ENCODE results near the gene PLXNA2.

- no peak for TF ChIP-seq ISL1 (CRISPR knock-in tag; IDR thresholded peaks at IDR 0.05)
- TF ChIP-seq, protein P1, sequence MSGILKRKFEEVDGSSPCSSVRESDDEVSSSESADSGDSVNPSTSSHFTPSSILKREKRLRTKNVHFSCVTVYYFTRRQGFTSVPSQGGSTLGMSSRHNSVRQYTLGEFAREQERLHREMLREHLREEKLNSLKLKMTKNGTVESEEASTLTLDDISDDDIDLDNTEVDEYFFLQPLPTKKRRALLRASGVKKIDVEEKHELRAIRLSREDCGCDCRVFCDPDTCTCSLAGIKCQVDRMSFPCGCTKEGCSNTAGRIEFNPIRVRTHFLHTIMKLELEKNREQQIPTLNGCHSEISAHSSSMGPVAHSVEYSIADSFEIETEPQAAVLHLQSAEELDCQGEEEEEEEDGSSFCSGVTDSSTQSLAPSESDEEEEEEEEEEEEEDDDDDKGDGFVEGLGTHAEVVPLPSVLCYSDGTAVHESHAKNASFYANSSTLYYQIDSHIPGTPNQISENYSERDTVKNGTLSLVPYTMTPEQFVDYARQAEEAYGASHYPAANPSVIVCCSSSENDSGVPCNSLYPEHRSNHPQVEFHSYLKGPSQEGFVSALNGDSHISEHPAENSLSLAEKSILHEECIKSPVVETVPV (CRISPR knock-in tag; IDR thresholded peaks at IDR 0.05) = no peak
- TF ChIP-seq OSR1 (CRISPR knock-in tag; IDR thresholded peaks at IDR 0.05) = no peak
- no peak for TF ChIP-seq ZFP3 (CRISPR knock-in tag; IDR thresholded peaks at IDR 0.05)
- TF ChIP-seq GLIS3 (CRISPR knock-in tag; IDR thresholded peaks at IDR 0.05) = no peak
- TF ChIP-seq, protein P2, sequence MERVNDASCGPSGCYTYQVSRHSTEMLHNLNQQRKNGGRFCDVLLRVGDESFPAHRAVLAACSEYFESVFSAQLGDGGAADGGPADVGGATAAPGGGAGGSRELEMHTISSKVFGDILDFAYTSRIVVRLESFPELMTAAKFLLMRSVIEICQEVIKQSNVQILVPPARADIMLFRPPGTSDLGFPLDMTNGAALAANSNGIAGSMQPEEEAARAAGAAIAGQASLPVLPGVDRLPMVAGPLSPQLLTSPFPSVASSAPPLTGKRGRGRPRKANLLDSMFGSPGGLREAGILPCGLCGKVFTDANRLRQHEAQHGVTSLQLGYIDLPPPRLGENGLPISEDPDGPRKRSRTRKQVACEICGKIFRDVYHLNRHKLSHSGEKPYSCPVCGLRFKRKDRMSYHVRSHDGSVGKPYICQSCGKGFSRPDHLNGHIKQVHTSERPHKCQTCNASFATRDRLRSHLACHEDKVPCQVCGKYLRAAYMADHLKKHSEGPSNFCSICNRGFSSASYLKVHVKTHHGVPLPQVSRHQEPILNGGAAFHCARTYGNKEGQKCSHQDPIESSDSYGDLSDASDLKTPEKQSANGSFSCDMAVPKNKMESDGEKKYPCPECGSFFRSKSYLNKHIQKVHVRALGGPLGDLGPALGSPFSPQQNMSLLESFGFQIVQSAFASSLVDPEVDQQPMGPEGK (CRISPR knock-in tag; IDR thresholded peaks at IDR 0.05; ENCODE audit: borderline replicate concordance) = no peak
- no peak for TF ChIP-seq ESRRG (CRISPR knock-in tag; IDR thresholded peaks at IDR 0.05)
- no peak for TF ChIP-seq ZNF70 (CRISPR knock-in tag; IDR thresholded peaks at IDR 0.05)
- no peak for TF ChIP-seq TCF4 (CRISPR knock-in tag; IDR thresholded peaks at IDR 0.05; ENCODE audit: borderline replicate concordance)
- no peak for TF ChIP-seq BACH2 (CRISPR knock-in tag; IDR thresholded peaks at IDR 0.05; ENCODE audit: borderline replicate concordance)
These were observed 28.8 kb downstream of the PLXNA2 start for GRCh38 chr1:208215393-208215792.
